ENCODE results near the gene LMCD1. TPM values are rescaled to one million over a fixed set of nuclear protein-coding genes. Genes with fewer than 3 reads are reported as not detected.

Gene LMCD1
- total RNA-seq, 2 experiments from 2014 or later: 0.47 TPM; not detected in 1

- BruUV-seq (replicated peaks): no TSS peak
- no peak overlapping the region for H3K4me3 ChIP-seq (ENCODE audit: low read depth, low read length, poor library complexity, severe bottlenecking)
- POLR2A ChIA-PET: no interaction called here
Observed at GRCh38 chr3:8523041-8523440, 21.4 kb downstream of the LMCD1 start.

GRCh38 chr3:8524249-8524648, 22.6 kb downstream of the LMCD1 start:
- Histone ChIP-seq H3K27ac (ENCODE audit: low read depth, low read length, poor library complexity, severe bottlenecking) (no peak overlapping the region), H3K9me3 (ENCODE audit: low read length) (no peaks in the 10 kb centered on the region), H2AFZ (ENCODE audit: low read length) (no peak overlapping the region), H3K4me3 (ENCODE audit: low read depth, low read length, poor library complexity, severe bottlenecking) (no peak overlapping the region), H3K4me1 (ENCODE audit: insufficient read depth, low read length, poor library complexity, severe bottlenecking) (no peaks in the 10 kb centered on the region), H3K4me2 (ENCODE audit: low read length) (no peak overlapping the region), H3K36me3 (ENCODE audit: insufficient read depth, low read length) (no peaks in the 10 kb centered on the region), H3K9me2 (ENCODE audit: insufficient read depth, low read length) (no peaks in the 10 kb centered on the region), H3K79me2 (ENCODE audit: insufficient read depth, low read depth, low read length) (no peaks in the 10 kb centered on the region), H4K20me1 (ENCODE audit: insufficient read depth, low read length) (no peaks in the 10 kb centered on the region)
- intact Hi-C loops (cut with micrococcal nuclease; ENCODE audit: unreplicated experiment): no loop called here
- DNase-seq (ENCODE audit: low spot score): no peak
- BruUV-seq (replicated peaks): no TSS peak
- CTCF ChIA-PET (ENCODE audit: unreplicated experiment): no interaction called here
- no peak for TF ChIP-seq EZH2phosphoT487 (IDR thresholded peaks at IDR 0.05; ENCODE audit: borderline replicate concordance, low read depth, low read length)
- TF ChIP-seq, protein P1, sequence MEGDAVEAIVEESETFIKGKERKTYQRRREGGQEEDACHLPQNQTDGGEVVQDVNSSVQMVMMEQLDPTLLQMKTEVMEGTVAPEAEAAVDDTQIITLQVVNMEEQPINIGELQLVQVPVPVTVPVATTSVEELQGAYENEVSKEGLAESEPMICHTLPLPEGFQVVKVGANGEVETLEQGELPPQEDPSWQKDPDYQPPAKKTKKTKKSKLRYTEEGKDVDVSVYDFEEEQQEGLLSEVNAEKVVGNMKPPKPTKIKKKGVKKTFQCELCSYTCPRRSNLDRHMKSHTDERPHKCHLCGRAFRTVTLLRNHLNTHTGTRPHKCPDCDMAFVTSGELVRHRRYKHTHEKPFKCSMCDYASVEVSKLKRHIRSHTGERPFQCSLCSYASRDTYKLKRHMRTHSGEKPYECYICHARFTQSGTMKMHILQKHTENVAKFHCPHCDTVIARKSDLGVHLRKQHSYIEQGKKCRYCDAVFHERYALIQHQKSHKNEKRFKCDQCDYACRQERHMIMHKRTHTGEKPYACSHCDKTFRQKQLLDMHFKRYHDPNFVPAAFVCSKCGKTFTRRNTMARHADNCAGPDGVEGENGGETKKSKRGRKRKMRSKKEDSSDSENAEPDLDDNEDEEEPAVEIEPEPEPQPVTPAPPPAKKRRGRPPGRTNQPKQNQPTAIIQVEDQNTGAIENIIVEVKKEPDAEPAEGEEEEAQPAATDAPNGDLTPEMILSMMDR (conservative IDR thresholded peaks at IDR 0.05; ENCODE audit: low read length): no peak
- POLR2A ChIA-PET: no interaction called here

More at GRCh38 chr3:8523041-8523440, 21.4 kb downstream of the LMCD1 start:
- Histone ChIP-seq H3K9me3 (ENCODE audit: low read length) (no peaks in the 10 kb centered on the region), H3K79me2 (ENCODE audit: insufficient read depth, low read depth, low read length) (no peaks in the 10 kb centered on the region), H4K20me1 (ENCODE audit: insufficient read depth, low read length) (no peaks in the 10 kb centered on the region), H3K27ac (ENCODE audit: low read depth, low read length, poor library complexity, severe bottlenecking) (no peak overlapping the region), H3K36me3 (ENCODE audit: insufficient read depth, low read length) (no peaks in the 10 kb centered on the region), H3K4me1 (ENCODE audit: insufficient read depth, low read length, poor library complexity, severe bottlenecking) (no peaks in the 10 kb centered on the region), H3K9me2 (ENCODE audit: insufficient read depth, low read length) (no peaks in the 10 kb centered on the region), H3K4me2 (ENCODE audit: low read length) (no peak overlapping the region), H2AFZ (ENCODE audit: low read length) (no peak overlapping the region)
- intact Hi-C loops (cut with micrococcal nuclease; ENCODE audit: unreplicated experiment): no loop called here
- CTCF ChIA-PET (ENCODE audit: unreplicated experiment): no interaction called here
- TF ChIP-seq EZH2phosphoT487 (IDR thresholded peaks at IDR 0.05; ENCODE audit: borderline replicate concordance, low read depth, low read length): no peak
- TF ChIP-seq, protein P1 (conservative IDR thresholded peaks at IDR 0.05; ENCODE audit: low read length): no peak
- DNase-seq (ENCODE audit: low spot score): no peak

GRCh38 chr3:8524656-8525399, 23.2 kb downstream of the LMCD1 start:
- Histone ChIP-seq H3K36me3 (ENCODE audit: insufficient read depth, low read length) (no peaks in the 10 kb centered on the region), H3K79me2 (ENCODE audit: insufficient read depth, low read depth, low read length) (no peaks in the 10 kb centered on the region), H4K20me1 (ENCODE audit: insufficient read depth, low read length) (no peaks in the 10 kb centered on the region), H3K9me3 (ENCODE audit: low read length) (no peaks in the 10 kb centered on the region), H3K4me1 (ENCODE audit: insufficient read depth, low read length, poor library complexity, severe bottlenecking) (no peaks in the 10 kb centered on the region), H3K4me3 (ENCODE audit: low read depth, low read length, poor library complexity, severe bottlenecking) (no peak overlapping the region), H3K9me2 (ENCODE audit: insufficient read depth, low read length) (no peaks in the 10 kb centered on the region), H3K27ac (ENCODE audit: low read depth, low read length, poor library complexity, severe bottlenecking) (no peak overlapping the region), H2AFZ (ENCODE audit: low read length) (no peak overlapping the region), H3K4me2 (ENCODE audit: low read length) (no peak overlapping the region)
- CTCF ChIA-PET (ENCODE audit: unreplicated experiment): no interaction called here
- BruUV-seq (replicated peaks): no TSS peak
- TF ChIP-seq EZH2phosphoT487 (IDR thresholded peaks at IDR 0.05; ENCODE audit: borderline replicate concordance, low read depth, low read length): no peak
- TF ChIP-seq, protein P1 (conservative IDR thresholded peaks at IDR 0.05; ENCODE audit: low read length): no peak
- POLR2A ChIA-PET: no interaction called here
- intact Hi-C loops (cut with micrococcal nuclease; ENCODE audit: unreplicated experiment): no loop called here
- no peak for DNase-seq (ENCODE audit: low spot score)
